Measurements from ENCODE around the gene PDGFB.

DNA sequence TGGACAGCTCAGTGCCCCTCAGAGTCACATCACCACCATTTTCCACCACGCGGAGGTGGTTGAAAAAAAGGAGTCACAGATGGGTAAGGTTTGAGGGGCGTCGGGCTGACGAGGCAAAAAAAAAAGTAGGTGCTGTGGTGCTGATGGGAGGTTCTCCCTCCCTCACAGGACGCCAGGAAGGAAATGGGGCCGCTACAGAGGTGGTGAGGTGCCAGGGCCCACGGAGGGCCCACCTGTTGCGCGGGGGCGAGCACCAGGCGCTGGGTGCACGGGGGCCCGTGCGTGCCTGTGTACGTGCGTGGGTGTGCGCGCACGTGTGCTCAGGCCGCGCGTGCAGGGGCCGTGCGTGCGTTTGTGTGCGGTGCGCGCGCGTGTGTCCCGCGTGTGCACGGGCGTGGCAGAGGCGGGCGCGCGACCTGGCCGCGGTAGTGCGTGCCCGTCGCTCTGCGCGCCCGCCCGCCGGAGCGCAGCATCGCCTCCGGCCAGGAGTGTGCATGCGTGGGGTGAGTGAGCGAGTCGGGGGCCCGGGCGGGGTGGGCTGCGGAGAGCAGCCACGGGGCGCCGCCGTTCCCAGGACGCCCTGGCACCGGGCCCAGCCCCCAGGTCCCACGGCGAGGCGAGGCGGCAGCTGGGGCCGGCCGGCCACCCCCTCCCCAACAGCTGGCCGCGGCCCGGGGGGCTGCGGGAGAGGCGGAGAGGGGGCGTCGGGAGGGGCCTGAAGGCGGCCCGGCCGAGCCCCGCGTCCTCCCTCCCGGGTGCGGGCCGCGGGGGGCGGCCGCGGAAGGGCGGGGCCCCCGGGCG is 2.8 kb downstream of the PDGFB start:
- TF ChIP-seq EP300 (IDR thresholded peaks at IDR 0.05; ENCODE audit: low read depth), result no peak
- no peak for TF ChIP-seq CTCF (IDR thresholded peaks at IDR 0.05)
- TF ChIP-seq POLR2A (IDR thresholded peaks at IDR 0.05), result no peak

Data from transverse colon (tissue), 3 donors.